ENCODE results near the gene ANKRD33B.
A peak's percentile ranks its signal among the peaks of the same experiment; 100 is the strongest.

ANKRD33B gene

DNA sequence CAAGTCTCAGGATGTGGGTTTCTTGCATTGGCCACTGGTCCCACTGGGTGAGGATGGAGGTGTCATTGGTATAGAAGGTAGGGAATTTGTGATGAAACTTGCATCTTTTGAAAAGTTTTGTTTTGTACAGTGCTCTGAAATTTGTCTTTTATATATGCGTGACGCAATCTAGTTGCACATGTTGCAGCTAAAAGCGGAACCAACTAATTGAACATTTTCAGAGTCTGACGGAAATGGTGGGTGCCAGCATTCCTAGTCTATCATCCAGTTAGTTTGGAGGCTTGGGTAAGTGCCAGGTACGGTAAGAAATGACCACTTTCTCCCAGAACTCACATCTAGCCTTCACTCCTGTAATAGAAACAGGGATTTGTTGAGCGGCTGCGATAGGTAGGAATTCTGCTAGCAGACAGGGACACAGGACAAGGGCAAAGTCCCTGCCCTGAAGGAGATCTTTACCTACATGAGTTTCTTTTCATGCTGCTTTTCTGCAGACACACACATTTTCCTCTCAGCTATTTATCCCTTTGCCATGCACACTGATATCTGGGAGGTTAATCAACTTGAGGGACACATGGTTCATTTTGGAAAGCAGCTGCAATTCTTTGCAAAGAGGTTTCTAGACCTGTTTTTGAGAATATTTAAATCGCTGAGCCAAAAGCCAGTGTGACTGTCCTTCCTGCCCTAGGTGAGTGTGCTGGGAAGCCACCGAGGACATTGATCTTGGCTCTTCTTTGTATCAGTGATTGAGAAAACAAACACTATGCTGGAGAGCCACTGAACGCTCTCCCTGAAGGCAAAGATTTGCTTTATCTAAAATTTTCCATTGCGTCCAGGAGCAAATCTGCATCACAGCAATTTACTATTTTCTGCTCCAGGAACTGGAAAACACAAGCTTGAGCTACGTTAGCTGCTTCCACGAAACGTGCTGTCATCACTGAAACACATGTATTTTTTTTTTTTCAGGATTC is 107.5 kb downstream of the ANKRD33B start:
- FAIRE-seq (no peak), DNase-seq (ENCODE audit: insufficient read length) (no peak)
- TF ChIP-seq TAF1 (IDR thresholded peaks at IDR 0.05; ENCODE audit: borderline replicate concordance, low read depth, low read length) (no peak), POLR2AphosphoS5 (IDR thresholded peaks at IDR 0.05; ENCODE audit: low read depth, low read length) (no peak), POLR2A (IDR thresholded peaks at IDR 0.05; ENCODE audit: low read depth, low read length) (no peak)

DNA sequence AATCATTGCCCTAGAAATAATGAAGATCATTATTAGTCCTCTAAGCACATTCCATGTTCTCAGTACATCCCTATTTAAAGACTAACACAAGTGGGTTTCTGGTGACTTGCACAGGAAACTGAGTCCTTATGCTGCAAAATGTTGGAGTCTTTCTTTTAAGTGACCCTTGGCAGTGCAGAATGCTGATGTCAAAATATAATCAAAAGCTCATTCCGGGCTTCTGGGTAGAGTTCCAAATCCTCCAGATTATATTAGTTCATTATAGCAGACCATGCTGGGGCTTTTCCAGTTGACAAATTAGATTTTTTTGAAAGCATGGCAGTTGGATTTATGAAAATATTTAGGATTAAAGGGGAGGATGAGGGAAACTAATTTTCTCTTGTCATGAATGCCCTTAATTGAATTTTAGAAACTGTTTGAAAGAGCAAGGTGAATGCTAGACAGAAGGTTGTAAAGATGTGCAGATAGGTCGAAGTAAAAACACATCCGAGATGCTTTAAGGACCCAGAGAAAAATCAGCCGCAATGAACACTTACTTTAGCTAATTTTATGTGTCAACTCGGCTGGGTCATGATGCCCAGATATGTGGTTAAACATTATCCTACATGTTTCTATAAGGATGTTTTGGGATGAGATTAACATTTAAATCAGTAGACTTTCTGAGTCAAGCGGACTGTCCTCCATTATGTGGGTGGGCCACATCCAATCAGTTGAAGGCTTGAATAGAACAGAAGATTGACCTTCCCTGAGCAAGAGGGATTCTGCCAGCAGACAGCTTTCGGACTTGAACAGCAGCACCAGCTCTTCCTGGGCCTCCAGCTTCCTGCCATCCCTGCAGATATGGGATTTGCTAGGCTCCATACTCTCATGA is 108.5 kb downstream of the ANKRD33B start:
- FAIRE-seq (no peak), DNase-seq (ENCODE audit: insufficient read length) (no peak)
- TF ChIP-seq TAF1 (IDR thresholded peaks at IDR 0.05; ENCODE audit: borderline replicate concordance, low read depth, low read length) (no peak), POLR2A (IDR thresholded peaks at IDR 0.05; ENCODE audit: low read depth, low read length) (no peak), POLR2AphosphoS5 (IDR thresholded peaks at IDR 0.05; ENCODE audit: low read depth, low read length) (no peak)

DNA sequence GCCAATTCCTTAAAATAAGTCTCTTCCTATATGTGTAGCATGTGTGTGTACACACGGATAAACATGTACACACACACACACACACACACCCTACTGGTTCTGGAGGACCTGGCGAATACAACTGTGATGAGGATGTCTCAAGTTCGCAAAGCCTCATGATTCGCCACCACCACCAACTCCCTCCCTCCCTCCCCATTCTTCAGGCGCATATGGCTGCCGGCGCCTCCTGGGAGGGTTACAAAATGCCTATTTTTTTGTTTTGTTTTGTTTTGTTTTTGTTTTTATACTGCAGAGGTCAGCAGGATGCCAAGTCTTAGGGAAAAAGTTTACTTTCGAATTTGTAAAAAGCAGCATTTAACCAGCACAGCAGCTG is 109.1 kb downstream of the ANKRD33B start:
- TF ChIP-seq TAF1 (IDR thresholded peaks at IDR 0.05; ENCODE audit: borderline replicate concordance, low read depth, low read length) = no peak
- TF ChIP-seq POLR2AphosphoS5 (IDR thresholded peaks at IDR 0.05; ENCODE audit: low read depth, low read length) = no peak
- TF ChIP-seq POLR2A (IDR thresholded peaks at IDR 0.05; ENCODE audit: low read depth, low read length) = no peak
- no peak for FAIRE-seq
- no peak for DNase-seq (ENCODE audit: insufficient read length)

DNA sequence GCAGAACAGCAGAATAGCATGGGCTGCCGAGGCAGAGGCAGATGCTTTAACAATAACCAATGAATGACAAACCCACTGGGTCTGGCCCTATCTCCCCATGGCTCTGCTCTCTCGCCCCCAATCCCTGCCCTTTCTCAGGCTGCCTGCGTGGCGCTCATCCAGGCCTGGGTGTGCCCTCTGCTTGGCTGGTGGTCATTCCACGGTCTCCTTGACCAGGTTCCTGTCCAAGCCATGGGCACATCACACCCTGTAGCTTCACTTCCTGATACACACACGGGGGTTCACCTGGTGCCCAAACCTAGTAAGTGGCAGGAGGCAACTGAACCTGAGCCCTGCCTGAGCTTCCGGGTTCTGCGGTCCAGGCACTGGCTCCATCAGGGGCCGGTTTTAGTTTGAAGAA is 109.5 kb downstream of the ANKRD33B start:
- FAIRE-seq (no peak), DNase-seq (ENCODE audit: insufficient read length) (no peak)
- TF ChIP-seq POLR2A (IDR thresholded peaks at IDR 0.05; ENCODE audit: low read depth, low read length) = no peak
- no peak for TF ChIP-seq POLR2AphosphoS5 (IDR thresholded peaks at IDR 0.05; ENCODE audit: low read depth, low read length)
- TF ChIP-seq TAF1 (IDR thresholded peaks at IDR 0.05; ENCODE audit: borderline replicate concordance, low read depth, low read length) = no peak

DNA sequence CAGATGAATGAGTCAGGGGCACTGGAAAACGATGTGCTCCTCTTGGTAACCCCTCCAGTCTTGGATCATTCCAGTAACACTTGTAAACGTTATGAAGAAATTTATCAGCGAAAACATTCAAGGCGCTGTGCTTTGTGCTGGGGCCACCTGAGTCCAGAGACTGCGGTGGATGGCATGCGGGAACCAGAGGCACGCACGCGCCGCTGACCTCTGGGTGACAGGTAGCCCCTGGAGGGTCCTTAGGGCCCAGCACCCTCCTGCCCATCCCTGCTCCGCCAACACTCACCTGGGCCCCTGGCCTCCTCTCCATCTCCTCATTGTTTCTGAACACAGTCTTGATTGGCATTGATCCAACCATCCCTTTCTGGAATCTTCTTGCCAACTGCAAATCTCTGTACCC is 110.2 kb downstream of the ANKRD33B start:
- DNase-seq (ENCODE audit: insufficient read length) (no peak), FAIRE-seq (no peak)
- TF ChIP-seq POLR2AphosphoS5 (IDR thresholded peaks at IDR 0.05; ENCODE audit: low read depth, low read length) = no peak
- TF ChIP-seq TAF1 (IDR thresholded peaks at IDR 0.05; ENCODE audit: borderline replicate concordance, low read depth, low read length) = no peak
- no peak for TF ChIP-seq POLR2A (IDR thresholded peaks at IDR 0.05; ENCODE audit: low read depth, low read length)

DNA sequence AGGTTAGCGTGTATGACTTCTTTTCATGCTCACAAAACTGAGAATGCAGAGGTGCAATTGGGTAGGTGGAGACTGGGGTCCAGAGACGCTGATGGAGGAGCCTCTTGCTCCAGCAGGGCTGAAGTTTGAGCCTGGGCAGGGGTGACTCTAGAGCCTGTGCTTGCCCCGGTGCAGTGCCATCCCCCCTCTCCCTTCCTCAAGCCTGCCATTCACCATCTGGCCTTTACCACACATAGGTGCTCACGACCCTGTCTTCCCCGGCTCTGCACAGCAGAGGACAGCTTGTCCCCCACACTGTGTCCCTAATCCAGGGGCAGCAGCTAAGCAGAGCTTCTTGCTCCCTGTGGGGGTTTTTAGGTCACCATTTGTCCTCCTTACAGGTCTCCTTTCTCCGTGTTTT is 110.7 kb downstream of the ANKRD33B start:
- DNase-seq (ENCODE audit: insufficient read length) (no peak), FAIRE-seq (no peak)
- no peak for TF ChIP-seq POLR2A (IDR thresholded peaks at IDR 0.05; ENCODE audit: low read depth, low read length)
- TF ChIP-seq TAF1 (IDR thresholded peaks at IDR 0.05; ENCODE audit: borderline replicate concordance, low read depth, low read length) = no peak
- no peak for TF ChIP-seq POLR2AphosphoS5 (IDR thresholded peaks at IDR 0.05; ENCODE audit: low read depth, low read length)

DNA sequence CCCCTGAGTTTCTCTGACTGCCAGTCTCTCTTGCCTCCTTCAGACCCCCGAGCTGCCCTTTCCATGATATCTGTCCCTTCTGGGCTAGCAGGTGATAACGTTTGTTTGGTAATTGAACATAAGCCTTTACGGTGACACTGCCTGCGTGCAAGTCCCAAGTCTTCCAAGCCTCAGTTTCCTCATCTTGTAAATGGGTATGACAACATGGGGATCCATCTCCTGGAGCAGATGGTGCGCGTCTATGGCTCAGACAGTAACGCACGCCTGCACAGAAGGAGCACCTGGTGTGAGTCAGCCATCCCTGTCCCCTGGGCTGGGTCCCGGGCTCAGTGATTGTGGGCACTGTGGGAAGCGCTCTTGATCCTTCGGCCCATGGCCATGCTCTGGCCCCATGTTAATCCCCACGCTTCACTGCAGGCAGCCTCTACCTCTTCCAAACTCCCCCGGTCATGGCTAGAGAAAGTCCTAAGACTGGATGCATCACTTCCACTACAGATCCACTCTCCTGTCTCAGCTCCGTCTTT is 111.4 kb downstream of the ANKRD33B start:
- no peak for TF ChIP-seq TAF1 (IDR thresholded peaks at IDR 0.05; ENCODE audit: borderline replicate concordance, low read depth, low read length)
- no peak for TF ChIP-seq POLR2A (IDR thresholded peaks at IDR 0.05; ENCODE audit: low read depth, low read length)
- no peak for TF ChIP-seq POLR2AphosphoS5 (IDR thresholded peaks at IDR 0.05; ENCODE audit: low read depth, low read length)
- DNase-seq (ENCODE audit: insufficient read length) (no peak), FAIRE-seq (no peak)

DNA sequence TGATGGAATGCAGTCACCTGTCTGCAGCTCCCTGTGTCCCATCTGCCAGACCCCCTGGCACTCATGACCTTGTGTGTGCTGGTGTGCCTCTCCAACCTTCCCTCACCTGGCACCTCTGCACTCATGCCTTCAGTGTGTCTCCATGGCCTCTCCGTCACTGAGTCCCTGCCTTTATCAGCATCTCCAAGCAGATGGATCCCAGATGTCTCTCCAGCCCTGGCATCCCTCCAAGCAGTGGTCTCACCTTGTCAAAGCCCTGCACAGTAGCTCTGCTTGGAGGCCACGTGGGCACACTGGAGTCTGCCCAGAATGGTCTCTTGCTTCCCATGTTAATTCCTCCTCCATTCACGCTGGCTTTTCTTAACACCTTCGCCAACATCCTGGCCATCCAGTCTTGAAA is 112.4 kb downstream of the ANKRD33B start:
- DNase-seq (ENCODE audit: insufficient read length) (no peak), FAIRE-seq (no peak)
- TF ChIP-seq TAF1 (IDR thresholded peaks at IDR 0.05; ENCODE audit: borderline replicate concordance, low read depth, low read length) (no peak), POLR2A (IDR thresholded peaks at IDR 0.05; ENCODE audit: low read depth, low read length) (no peak), POLR2AphosphoS5 (IDR thresholded peaks at IDR 0.05; ENCODE audit: low read depth, low read length) (no peak)

DNA sequence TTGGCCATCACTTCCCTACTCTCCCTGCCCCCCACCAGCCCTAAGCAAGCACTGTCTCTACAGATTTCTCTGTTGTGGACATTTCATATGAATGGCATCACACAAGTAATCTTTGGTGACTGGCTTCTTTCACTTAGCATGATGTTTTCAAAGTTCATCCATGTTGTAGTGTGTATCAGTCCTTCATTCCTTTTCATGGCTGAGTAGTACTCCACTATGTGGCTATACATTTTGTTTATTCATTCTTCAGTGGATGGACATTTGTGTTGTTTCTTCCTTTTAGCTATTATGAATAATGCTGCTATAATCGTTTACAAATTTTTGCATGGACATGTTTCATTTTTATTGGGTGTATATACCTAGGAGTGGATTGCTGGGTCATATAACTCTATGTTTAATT is 113.1 kb downstream of the ANKRD33B start:
- no peak for FAIRE-seq

DNA sequence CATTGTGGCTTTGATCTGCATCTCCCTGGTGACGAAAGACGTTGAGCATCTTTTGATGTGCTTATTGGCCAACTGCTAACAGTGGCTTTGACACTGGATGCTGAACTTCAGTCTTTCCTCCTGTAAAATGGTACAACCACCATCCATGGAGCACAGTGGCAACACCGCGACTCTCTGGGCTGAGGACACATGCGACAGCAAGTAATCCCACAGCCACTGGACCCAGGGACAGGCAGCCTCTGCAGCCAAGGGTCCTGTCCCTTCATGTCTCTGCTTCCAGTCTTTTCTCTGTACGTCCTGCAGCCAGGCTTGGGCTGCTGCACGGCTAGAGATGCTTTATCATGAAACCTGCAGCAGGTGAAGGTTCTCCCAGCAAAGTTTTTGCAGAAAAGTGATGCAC is 113.7 kb downstream of the ANKRD33B start:
- FAIRE-seq (no peak), DNase-seq (ENCODE audit: insufficient read length) (no peak)
- TF ChIP-seq POLR2A (IDR thresholded peaks at IDR 0.05; ENCODE audit: low read depth, low read length) (peak; percentile 14; the same call in 1 of the 2 replicates), POLR2AphosphoS5 (IDR thresholded peaks at IDR 0.05; ENCODE audit: low read depth, low read length) (no peak)

More for the DNA sequence above, 113.1 kb downstream of the ANKRD33B start:
- no peak for DNase-seq (ENCODE audit: insufficient read length)
- TF ChIP-seq POLR2AphosphoS5 (IDR thresholded peaks at IDR 0.05; ENCODE audit: low read depth, low read length) (no peak), POLR2A (IDR thresholded peaks at IDR 0.05; ENCODE audit: low read depth, low read length) (no peak), TAF1 (IDR thresholded peaks at IDR 0.05; ENCODE audit: borderline replicate concordance, low read depth, low read length) (no peak)

DNA sequence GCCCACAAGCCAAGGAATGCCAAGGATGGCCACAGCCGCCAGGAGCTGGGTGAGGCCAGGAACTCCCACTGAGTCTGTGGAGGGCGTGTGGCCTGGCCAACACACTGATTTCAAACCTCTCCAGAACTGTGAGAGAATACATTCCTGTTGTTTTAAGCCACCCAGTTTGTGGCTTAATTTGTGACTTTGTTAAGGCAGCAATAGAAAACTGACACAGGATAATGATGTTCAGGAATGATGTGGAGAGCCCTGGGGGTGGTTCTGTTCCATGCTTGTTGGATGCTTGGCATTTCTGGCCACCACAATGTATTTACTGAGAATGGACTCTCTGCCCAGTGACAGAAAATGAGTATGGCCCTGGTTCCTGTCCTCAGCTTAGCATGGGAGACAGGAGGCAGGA is 114.4 kb downstream of the ANKRD33B start:
- DNase-seq (ENCODE audit: insufficient read length) (no peak), FAIRE-seq (no peak)
- TF ChIP-seq POLR2AphosphoS5 (IDR thresholded peaks at IDR 0.05; ENCODE audit: low read depth, low read length) (no peak), TAF1 (IDR thresholded peaks at IDR 0.05; ENCODE audit: borderline replicate concordance, low read depth, low read length) (no peak), POLR2A (IDR thresholded peaks at IDR 0.05; ENCODE audit: low read depth, low read length) (no peak)
